ENCODE data around the gene HARBI1.
A peak's percentile ranks its signal among the peaks of the same experiment; 100 is the strongest.
"Not testable (repeated sequence)": the region's sequence is repeated elsewhere in the genome, so short reads cannot be mapped to it uniquely, and the experiment has no call there.

The HARBI1 gene

GRCh38 chr11:46594785-46595184 lies 22.2 kb downstream of the HARBI1 start:
- no peak for DNase-seq

GRCh38 chr11:46594374-46594700 lies 22.7 kb downstream of the HARBI1 start:
- DNase-seq: no peak

- DNase-seq: peak; percentile 91
These were observed 23.3 kb downstream of the HARBI1 start, which contains the start of gene AMBRA1 for GRCh38 chr11:46593550-46594373. Gene AMBRA1, minus strand, starts transcription at chr11:46594023. Its CDS starts 45,643 bp downstream, at chr11:46548380.

- DNase-seq: no peak
These were observed 26.1 kb downstream of the HARBI1 start for GRCh38 chr11:46590740-46591605.

GRCh38 chr11:46588915-46589314 lies 28.1 kb downstream of the HARBI1 start:
- DNase-seq: no peak

GRCh38 chr11:46588131-46588530 lies 28.9 kb downstream of the HARBI1 start:
- no peak for DNase-seq

GRCh38 chr11:46583513-46583912 lies 33.5 kb downstream of the HARBI1 start:
- not testable (repeated sequence) for DNase-seq

- DNase-seq: no peak
These were observed 34.4 kb downstream of the HARBI1 start for GRCh38 chr11:46582588-46582987.

- no peak for DNase-seq
These were observed 40.0 kb downstream of the HARBI1 start for GRCh38 chr11:46577058-46577457.

GRCh38 chr11:46574656-46575055 lies 42.4 kb downstream of the HARBI1 start:
- no peak for DNase-seq

GRCh38 chr11:46570790-46571398 lies 46.1 kb downstream of the HARBI1 start:
- DNase-seq: no peak

GRCh38 chr11:46565232-46565840 lies 51.7 kb downstream of the HARBI1 start:
- DNase-seq: no peak

- peak; percentile 56 for DNase-seq
These were observed 52.6 kb downstream of the HARBI1 start for GRCh38 chr11:46564459-46564858.

- no peak for DNase-seq
These were observed 54.5 kb downstream of the HARBI1 start for GRCh38 chr11:46562527-46562926.

GRCh38 chr11:46560300-46560991 lies 56.6 kb downstream of the HARBI1 start:
- DNase-seq: peak; percentile 60

GRCh38 chr11:46559815-46560214 lies 57.2 kb downstream of the HARBI1 start:
- no peak for DNase-seq

GRCh38 chr11:46557684-46558151 lies 59.3 kb downstream of the HARBI1 start:
- no peak for DNase-seq

GRCh38 chr11:46555267-46556054 lies 61.6 kb downstream of the HARBI1 start:
- peak; percentile 36 for DNase-seq

GRCh38 chr11:46554213-46555147 lies 62.5 kb downstream of the HARBI1 start:
- no peak for DNase-seq

- DNase-seq: no peak
These were observed 63.2 kb downstream of the HARBI1 start for GRCh38 chr11:46553814-46554212.
